GM21515 (cell line): ENCODE measurements around the gene PXN.
A peak's percentile ranks its signal among the peaks of the same experiment; 100 is the strongest.
"Not testable (repeated sequence)": the region's sequence is repeated elsewhere in the genome, so short reads cannot be mapped to it uniquely, and the experiment has no call there.

Experiments
- ATAC-seq: cut with Tn5 transposase; IDR thresholded peaks from one replicate; pipeline ENCODE4 v1.9.1; 2021; ENCODE audit not compliant: unreplicated experiment

The PXN gene

DNA sequence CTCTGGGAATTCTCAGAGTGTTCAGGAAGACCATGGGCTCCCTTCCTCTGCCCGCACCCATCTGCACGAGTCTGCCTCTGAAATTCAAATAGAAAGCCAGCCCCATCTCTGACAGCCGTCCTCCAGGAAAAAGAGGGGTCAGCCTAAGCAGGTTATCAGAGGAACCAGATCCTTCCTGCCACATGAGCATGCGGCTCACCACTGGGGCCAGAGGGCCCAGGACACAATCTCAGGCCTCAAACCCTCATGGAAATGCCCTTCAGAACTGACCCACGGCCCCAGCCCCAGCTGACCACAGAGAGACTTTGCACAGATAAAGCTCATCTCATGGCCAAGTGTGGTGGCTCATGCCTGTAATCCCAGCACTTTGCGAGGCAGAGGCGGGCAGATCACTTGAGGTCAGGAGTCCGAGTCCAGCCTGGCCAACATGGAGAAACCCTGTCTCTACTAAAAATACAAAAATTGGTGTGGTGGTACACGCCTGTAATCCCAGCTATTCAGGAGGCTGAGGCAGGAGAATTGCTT, 23.2 kb downstream of the PXN start:
- ATAC-seq, result no peak

DNA sequence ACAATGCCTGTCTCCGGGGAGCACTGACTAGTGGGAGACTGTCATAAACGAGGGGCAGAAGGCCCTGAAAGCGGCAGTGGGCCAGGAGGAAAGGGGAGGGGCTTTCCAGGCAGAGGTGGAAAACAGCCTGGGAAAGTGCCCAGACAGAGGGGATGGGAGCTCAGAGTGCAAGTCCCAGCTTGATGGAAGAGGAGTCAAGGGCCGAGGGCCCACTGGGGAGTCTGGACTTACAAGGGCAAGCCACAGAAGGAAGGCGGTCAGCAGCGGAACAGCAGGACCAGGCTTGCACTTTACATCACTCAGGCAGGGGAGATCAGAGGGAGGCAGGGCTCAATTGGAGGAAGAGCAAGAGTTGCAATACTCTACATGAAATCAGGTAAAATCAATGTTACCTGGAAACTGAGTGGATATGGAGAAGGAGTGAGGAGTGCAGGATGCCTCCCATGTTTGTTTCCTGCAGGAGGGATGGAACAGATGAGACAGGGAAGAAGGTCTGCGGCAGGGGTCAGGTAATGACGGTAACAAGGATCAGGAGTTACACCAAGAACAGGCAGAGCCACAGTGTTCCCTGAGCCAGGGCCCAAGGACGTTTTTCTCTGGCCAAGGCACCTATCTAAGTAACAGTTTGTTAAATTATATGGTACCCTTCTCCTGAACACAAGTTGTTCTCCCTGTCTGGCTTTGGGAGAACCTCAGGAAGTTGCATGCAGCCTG, 23.8 kb downstream of the PXN start:
- ATAC-seq, result no peak

DNA sequence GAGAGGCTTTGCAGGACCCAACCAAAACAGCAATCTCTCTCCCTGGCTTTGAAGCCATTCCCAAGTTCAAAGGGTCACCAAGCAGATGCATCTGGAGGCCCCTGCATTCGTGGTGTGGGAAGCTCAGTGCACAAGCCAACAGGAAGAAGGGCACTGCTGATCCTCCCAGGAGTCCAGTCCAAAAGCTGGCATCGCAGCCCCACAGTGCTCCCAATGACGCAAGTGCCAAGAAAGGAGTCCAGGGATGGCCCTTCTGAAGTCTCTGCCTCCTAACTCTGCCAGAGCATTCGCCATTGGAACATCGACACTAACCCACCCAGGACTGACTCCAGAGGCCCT, 25.1 kb downstream of the PXN start:
- no peak for ATAC-seq

DNA sequence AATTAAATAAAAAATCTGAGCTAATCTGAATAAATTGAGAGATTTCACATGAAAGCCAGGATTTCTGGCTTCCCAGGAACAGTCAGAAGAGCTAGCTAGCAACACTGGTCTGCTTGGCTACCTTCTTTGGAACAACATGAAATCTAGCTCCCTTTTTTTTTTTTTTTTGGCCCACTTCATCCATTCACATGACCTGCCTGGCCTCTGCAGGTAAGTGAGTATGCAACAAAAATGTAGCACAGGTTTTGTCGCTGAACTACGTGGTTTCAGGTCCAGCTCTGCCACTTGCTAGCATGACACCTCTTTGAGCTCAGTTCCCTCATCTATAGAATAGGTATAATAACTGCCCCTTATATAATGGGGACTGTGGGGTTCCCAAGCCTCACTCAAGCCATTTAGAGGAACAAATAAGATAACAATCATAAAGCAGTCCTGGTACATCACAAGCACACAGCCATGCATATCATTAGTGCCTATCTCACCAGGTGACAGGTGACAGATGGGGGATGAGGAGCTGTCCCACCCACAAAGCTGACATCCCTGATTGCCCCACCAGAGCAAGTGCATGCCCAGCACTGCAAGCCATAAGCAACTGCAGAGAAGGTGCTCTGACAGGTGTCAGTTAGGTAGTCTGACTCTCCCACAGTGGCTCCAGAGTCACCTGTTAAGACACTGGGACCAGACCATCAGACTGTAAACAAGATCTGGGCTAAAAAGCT, 25.6 kb downstream of the PXN start:
- ATAC-seq, result no peak

DNA sequence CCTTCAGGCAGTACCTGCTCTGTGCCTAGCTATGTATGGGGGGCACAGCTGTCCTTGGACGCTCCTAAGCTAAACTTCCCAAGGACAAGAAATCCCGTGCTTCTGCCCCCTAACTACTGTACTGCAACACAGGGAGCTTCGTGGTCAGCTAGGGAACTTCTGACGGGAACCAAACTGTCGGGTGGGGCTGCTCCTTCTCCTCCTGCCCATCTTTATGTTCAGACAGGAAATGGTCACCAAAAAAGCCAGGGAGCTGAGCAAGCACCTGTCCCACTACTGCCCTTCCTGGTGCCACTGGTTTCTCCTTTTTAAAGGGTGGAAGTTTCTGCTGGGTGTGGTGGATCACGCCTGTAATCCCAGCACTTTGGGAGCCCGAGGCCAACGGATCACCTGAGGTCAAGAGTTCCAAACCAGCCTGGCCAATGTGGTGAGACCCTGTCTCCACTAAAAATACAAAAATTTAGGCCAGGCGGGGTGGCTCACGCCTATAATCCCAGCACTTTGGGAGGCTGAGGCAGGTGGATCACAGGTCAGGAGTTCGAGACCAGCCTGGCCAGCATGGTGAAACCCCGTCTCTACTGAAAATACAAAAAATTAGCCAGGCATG, 26.6 kb downstream of the PXN start:
- no peak for ATAC-seq

DNA sequence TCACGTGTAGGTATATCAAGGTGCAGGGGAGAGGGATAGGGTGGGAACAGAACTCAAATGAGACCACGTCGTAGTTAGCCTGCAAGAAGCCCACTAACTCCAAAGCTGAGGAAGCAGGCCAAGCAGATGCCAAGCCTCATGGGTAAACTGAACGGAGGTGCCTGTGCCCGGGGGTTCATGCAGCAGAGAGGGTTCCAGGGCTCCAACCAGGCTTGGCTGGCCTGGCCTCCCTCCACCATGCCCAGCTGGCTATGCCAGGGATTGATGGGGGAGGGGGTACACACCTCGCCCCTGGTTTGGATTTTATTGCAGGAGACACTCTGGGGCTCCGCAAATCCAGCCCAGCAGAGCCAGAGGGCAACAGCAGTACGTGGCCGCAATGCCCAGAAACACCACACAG, 27.3 kb downstream of the PXN start:
- no peak for ATAC-seq

DNA sequence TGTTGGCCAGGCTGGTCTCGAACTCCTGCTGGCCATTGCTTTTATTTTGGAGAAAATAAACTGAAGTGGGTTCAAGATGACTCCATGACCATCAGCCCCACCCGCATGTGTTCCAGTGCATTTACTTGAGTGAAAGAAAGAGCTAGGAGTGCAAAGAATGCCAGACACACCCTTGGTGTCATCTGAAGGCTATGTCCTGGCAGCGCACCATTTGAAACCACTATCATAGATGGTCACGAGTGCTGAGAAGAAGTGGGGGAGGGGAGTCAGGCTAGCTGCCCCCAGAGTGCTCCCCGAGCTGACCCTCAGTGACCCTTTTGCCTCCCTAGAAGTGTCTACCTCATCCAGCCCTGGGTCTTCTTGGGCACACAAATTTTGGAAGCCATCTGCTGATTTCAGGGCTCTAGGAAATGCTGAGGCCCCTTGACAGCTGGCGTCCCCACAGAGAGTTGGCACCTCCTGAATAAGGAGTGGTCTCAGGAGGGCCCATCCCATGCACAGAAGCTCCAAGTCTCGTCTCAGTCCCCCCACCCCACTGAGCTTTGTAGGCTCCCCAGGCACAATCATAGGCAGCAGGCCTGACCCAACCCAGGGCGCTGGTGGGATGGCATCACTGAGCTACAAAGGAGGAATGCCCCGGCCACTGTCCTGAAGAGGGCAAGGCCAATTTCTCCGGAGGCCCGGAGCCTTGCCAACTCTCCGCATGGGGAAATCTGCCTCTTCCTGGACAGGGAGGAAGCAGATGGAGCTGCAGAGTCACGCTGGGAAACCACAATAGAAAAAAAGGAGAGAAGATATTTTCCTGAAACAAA, 28.0 kb downstream of the PXN start:
- ATAC-seq, result no peak

DNA sequence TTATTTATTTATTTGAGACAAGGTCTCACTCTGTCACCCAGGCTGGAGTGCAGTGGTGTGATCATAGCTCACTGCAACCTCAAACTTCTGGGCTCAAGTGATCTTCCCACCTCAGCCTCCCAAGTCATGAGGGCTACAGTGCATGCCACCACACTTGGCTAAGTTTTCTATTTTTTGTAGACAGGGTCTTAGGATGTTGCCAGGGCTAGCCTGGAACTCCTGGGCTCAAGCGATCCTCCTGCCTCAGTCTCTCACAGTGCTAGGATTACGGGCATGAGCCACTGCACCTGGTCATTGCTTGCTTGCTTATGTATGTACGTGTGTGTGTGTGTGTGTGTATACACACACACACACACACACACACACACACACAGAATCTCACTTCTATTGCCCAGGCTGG, 28.7 kb downstream of the PXN start:
- ATAC-seq, result not testable (repeated sequence)

DNA sequence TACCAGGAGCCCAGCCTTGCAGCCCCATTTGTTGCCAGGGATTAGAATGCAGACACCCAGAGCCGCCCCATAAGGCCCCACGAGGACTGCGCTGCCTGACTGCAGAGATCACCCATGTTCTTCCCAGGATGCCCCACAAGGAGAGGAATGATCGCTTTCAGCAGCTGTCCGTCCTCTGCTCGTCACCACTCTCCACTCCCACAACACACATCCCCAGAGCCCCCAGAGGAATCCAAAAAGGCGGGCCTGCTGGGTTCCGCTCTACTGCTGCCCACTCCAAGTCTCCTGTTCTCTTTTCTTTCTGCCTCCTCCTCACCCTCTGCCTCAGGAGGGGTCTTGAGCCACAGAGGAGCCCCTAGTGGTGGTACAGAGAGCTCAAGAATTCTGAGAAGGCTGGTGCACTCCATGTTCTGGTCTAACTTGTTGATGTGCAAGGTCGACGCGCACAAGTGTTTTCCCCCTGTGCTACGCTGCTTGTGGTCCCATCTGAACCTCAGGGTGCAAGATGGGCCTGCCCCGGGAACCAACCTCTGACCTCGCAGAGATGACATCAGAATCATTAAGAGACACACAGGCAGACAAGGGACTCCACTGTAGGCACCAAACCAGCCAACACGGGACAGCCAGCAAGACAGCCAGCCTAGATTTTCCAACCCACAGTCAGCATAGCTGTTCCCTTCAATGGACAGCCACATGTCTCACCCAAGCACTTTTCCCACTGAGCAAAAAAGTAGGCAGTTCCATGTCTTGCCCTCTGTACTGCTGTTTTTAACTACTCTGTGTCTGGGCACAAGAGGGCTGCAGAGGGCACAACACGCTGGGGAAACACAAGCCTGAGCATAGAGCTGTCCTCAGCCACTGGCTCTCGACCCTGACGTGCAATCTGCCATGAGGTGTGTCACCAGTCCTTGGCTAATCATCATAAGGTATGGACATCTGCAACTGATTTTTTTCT, 29.9 kb downstream of the PXN start:
- ATAC-seq, result no peak

DNA sequence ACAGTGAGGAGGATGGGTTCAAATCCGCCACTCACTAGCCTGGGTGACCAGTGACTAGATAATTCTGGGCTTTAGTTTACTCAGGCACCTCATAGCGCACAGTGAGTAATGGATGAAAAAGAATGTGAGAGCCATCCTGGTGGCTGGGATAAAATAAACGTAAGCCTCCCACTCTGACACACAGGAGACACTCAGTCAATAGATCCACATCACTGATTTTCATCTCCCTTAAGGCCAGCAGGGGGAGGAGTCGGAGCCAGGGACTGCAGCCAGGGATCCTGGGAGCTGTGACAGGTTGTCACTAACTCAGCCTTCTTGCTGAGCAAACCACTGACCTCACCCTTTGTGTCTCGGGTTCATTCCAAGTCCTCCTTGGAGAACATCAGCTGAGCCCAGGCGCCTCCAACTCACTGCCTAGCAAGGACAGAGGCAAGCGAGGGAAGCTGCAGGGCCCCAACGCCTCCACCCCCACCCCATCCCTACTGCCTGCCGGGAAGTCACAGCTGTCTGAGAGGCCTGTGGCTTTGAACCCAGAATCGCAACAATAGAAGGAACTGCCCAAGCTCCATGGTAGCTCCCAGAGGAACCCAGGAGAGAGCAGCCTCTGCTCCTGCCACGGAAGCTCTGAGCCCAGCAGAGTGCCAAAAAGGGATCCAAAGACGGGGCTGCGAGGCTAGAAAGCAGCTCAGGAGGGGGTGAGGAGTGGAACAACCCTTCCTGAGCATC, 30.7 kb downstream of the PXN start:
- no peak for ATAC-seq

DNA sequence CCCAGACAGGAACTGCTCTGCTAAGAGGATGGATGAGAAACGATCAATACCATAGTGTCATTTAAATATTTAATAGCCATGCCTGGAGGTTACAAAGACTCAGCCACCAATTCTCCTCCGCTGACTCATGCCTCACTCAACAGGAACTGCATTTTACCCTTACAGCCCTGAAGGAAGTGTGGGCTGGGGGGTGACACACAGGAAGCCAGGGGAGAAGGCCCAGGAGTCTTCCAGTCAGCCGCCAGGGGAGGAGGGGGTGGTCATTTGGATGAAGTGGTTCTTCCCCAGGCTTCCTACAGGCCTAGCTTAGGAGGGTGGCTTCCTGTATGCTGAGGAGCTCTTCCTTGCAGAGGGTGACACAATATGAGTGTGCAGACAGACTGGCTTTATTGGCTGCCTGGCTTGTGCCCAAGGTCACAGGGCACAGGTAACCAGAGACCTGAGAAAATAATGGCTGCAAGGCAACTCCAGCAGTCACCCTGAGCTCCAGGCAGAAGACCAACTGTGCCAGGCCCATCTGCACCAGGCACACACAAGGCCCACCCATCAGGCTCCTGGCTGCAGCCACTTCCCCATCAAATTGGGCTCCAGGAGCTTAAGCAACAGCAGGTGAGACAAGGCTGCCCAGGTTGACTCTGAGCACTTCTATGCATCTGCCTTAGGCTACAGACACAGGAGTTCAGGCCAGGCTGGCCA, 34.1 kb downstream of the PXN start:
- no peak for ATAC-seq

DNA sequence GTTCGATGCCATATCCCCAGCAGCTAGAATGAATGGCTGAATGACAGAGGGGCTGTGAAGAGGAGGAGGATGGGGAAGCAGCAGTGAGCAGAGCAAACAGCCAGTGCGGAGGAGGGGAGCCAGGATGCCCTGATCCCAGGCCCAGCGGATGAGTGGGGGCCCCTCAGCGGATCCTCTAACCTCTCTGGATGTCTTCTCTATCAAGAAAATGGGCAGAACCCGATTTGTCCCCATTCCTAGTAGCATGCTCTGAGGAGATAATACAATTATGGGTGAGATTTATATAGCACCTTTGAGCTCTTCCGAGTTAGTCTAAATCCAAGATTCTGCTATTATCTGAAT, 34.6 kb downstream of the PXN start:
- no peak for ATAC-seq

DNA sequence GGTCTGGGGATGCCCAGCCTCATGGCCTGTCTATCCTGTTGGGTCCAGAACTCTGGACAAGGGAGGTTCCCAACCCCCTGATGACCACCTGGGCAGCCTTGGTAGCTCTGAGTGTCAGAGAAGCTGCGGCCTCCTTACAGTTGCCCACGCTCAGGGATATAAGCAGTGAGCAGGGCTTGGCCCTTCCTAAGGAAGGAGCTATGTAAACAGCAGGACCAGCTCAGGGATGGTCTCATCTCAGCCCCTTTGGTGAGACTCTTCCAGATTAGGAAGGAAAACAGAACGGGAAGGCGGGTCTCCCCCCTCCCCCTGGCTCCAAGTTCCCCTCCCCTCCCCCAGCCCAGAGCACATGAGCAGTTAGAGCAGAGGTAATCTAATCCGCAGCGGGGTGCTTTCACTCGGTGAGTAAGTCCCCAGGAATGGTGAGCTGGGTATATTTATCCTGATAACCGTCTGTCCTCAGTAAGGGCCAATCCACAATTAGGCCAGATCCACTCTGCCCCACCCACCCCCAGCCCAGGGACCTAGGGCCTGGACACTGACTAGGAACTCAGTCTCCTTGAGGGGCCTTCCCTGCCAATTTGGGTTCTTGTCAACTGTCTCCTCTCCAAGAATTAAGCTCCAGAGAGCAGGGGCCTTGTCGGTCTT, 35.1 kb downstream of the PXN start:
- ATAC-seq, result no peak

DNA sequence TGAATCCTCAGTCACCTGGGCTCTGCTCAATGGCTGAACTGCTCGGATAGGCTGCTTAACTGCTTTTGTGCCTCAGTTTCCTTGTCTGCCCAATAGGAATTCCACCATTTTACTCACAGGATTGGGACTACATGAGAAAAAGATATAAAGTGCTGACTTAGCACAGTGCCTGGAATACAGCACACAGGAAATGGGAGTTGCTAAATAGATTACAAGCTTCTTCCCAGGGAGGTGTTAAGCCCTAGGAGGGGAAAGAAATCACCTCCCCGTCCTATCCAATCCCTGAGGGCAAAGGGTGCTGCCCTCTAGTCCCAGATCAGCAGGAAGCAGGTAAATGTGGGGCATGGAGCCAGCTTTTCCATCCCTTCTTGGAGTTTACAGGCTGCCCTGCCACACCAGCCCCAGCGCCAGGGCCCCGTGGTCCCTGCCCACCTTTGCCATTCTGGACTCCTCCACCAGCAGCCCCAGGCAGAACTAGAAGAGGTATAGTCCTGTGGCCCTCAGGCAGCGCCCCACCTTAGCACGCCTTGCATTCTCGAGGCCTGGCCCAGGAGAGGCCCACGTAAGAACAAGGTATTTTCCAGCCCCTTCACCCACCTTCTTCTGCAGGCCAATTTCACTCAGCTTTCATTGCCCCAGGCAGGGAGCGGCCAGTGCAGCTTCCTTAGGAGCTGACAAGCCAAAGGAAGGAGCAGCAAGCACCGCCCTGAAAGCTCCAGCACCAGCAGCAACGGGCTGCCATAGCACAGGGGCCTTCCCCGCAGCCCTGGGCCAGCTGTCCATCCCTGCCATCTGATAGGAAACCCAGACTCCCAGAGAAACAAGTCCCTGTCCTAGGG, 35.8 kb downstream of the PXN start:
- ATAC-seq, result no peak

DNA sequence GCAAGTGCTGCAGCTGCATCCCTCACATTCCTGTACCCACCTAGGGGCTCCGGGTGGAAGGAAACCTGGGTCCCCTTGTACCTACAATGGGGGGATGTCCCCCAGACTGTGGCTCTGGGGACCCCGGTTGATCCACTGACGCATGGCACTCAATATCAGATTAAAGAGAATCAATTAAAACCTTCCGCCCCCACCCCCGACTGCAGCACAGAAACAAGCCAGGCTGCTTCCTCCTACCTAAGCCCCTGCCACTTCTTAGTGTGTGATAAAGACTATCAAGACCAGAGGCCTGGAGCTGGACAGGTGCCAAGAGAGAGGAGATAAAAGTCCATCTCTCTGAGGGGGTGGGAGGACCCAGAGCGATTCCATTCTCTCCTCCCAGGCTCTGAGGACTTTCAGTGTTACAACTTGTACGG, 36.5 kb downstream of the PXN start:
- ATAC-seq, result no peak

DNA sequence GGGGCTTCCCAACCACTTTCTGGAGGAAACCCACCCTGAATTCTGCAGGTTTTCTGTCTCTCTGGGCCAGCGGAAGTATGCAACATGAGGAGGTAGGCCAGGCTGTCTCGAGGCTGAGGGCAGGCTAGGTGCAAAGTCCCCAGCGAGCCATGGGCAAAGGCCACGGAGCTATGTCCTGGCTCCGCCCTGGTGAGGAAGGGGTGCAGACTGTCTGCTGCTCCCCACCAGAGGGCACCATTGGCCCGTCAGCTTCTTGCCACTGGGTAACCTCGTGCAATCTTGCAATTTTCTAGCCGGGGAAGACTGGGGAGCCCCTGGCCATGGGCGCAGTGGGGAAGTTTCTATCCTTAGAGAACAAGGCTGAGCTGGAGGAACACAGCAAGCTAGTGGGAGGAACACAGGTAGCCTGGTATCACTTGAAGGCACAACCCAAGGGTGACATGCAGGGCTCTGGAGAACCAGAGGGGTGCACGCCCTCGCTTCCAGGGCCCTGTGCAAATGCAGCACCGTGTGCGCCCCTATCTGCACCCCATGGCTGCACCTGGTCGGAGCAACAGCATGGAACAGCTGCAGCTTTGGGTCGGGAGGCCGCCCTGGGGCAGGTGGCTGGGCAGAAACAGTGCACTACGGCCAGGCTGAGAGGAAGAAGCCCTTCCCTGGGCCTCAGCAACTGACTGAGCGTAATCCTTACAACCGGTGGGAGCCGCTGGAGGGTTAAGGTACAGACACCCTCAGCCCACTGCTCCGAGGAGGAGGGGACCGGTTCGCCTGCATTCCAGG, 37.0 kb downstream of the PXN start:
- peak; percentile 67 for ATAC-seq

DNA sequence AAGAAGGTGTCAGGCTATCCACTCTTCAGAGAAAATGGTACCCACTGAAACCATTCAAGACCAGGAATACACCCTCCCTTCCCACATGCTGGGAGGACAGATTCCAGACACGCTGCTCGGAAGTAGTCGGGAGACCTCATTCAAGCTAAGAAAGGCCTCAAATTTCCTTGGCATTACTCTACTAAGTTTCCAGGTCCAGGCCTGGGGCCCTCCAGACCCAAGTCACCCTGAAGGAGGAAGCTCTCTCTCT, 37.6 kb downstream of the PXN start:
- no peak for ATAC-seq
